CD4-positive, alpha-beta T cell treated with Interleukin-15 for 1 hour (primary cell): ENCODE measurements around the gene CLN3.
A peak's percentile ranks its signal among the peaks of the same experiment; 100 is the strongest.
"Not testable (repeated sequence)": the region's sequence is repeated elsewhere in the genome, so short reads cannot be mapped to it uniquely, and the experiment has no call there.

Source experiments
- DNase-seq: peaks from one replicate; pipeline ENCODE4 v3.0.0-alpha.2; 2020

Gene CLN3

GRCh38 chr16:28494121-28494851 is 2.4 kb upstream of the CLN3 start, which contains the start of gene APOBR:
Gene APOBR (plus strand): TSS chr16:28494643. CDS start chr16:28494682, 39 bp downstream.
- DNase-seq, result peak; percentile 93

DNA sequence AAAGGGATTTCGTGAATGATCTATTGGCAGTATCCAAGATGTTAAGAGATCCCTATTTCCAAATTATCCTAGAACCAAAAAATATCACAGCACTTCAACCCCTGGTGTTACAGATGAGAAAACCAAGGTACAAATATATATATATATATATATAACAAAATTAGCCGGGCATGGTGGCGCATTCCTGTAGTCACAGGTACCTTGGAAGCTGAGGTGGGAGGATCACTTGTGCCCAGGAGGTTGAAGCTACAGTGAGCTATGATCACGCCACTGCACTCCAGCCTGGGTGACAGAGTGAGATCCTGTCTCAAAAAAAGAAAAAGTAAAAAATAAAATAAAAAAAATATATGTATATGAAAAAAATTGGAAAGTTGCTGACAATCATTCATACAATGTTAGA is 637 bp upstream of the CLN3 start:
- no peak for DNase-seq

DNA sequence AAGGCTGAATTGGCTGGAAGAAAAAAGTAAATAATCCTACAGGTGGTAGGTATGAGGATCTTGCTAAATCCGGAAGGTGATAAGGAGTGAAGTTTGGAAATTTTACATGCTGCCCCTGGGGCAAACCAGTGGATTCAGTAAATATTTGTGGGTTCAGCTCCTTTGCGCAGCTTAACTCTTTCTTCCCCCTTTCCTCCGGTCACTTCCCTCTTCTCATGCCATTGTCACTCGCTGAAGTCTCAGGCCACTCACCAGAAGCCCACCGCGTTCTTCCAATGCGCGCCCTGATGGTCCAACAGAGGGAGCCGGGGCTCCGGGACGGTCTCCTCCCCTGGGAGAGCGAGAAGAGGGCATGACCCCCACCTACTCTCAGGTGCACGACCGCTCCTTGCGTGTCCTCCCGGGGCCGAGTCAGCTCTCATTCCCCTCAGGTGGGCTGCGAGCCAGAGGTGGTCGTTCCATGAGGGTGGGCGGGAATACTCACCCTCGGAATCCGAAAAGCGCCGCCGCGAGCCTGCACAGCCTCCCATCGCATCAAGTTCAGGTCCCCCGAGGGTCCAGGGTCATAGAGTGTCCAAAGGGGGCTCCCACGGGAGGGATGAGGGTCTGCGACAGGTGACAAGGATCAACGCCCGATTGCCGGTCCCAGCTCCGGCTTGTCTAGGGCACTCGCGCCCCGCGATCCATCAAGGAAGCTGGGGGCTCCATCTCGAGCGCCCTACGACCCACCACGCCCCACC is 474 bp downstream of the CLN3 start:
- DNase-seq, result no peak

- DNase-seq, result no peak
Observed at GRCh38 chr16:28486266-28486665, 5.6 kb downstream of the CLN3 start.

DNA sequence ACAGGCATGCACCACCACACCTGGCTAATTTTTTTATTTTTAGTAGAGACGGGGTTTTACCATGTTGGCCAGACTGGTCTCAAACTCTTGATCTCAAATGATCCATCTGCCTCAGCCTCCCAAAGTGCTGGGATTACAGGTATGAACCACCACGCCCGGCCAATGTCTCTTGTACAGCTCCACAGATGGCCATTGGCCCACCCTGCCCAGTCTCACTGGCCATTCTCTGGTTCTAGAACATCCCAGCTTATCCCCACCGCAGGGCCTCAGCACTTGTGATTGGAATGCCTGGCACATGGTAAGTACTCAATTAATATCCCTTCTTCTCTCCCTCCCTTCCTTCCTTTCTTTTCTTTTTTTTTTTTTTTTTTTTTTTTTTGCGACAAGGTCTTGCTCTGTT is 8.5 kb downstream of the CLN3 start:
- not testable (repeated sequence) for DNase-seq

DNA sequence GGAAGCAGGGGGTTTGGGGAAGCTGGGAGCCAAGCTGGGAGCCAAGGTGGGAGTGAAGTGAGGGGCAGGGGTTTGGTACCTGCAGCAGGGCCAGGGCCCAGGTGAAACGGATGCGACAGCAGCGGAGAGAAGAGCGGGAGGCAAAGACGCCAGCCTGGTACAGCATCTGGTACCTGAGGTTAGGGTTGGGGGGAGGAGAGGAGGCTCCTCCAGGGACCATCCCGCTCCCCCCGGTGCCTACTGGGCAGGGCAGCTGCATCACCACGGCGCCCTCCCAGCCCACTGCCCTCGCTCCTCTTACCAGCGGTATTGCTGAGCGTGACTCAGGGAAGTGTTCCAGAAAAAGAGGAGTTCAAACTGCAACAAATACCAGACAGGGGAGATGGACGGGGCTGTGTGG is 9.8 kb downstream of the CLN3 start:
- no peak for DNase-seq

DNA sequence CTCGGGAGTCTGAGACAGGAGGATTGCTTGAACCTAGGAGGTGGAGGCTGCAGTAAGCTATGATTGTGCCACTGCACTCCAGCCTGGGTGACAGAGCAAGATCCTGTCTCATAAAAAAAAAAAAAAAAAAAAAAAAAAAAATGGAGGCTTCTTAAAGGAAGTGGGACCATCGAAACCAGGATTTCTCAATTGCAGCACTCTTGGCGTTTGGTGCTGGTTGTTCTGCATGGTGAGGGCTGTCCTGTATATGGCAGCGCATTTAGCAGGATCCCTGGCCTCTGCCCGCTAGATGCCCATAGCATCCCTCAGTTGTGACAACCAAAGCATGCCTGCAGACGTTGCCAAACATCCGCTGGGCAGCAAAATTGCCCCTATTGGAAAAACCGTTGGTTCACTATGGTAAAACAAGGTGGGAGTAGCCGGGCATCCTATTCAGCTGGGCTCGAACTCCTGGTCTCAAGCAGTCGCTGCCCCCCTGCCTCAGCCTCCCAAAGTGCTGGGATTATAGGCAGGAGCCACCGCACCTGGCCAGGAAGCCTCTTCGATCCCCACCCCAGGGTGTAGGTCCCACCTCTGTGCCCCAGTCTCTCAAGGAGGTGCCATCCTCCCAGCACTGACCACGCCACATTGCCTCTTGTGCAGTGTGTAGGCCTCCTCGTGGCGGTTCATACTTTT is 13.2 kb downstream of the CLN3 start:
- DNase-seq, result no peak

GRCh38 chr16:28477311-28477920 is 14.5 kb downstream of the CLN3 start:
- DNase-seq, result no peak

DNA sequence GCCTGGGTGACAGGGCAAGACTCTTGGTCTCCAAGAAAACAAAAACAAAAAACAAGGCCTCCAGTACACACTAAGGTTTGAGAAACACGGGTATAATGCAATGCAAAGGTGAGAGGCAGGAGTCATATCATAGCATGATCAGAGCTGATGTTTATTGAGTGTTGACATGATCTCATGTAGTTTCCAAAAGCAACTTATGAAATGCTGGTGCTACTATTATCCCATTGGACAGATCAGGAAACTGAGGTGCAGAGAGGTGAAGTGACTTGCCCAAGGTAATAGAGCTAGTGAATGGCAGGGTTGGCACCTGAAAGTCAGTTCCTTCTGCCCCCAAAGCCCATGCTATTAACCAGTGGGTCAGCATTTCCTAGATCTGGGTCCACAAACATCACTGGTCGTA is 16.7 kb downstream of the CLN3 start:
- no peak for DNase-seq

- DNase-seq, result no peak
Observed at GRCh38 chr16:28473714-28474265, 18.1 kb downstream of the CLN3 start.

GRCh38 chr16:28447081-28447480 is 44.8 kb downstream of the CLN3 start:
- DNase-seq, result not testable (repeated sequence)

GRCh38 chr16:28446388-28446787 is 45.5 kb downstream of the CLN3 start:
- DNase-seq, result not testable (repeated sequence)

GRCh38 chr16:28443943-28444342 is 47.9 kb downstream of the CLN3 start:
- DNase-seq, result not testable (repeated sequence)

GRCh38 chr16:28438899-28439298 is 53.0 kb downstream of the CLN3 start:
- DNase-seq, result not testable (repeated sequence)

GRCh38 chr16:28435340-28435739 is 56.5 kb downstream of the CLN3 start:
- not testable (repeated sequence) for DNase-seq
